OCI-LY7 (cell line): ENCODE data around the gene GNB4.

Experiments used
- EZH2phosphoT487 ChIP-seq: fragments of 200-600 bp; sonication (generic); IDR thresholded peaks from 2 replicates; pipeline ENCODE4 v1.6.1; 2018; ENCODE audit warnings: low read depth, borderline replicate concordance, mild to moderate bottlenecking, mixed run types, antibody characterized with exemption, low read length, moderate library complexity, mixed read lengths
- TF ChIP-seq, protein P1 (sequence below): fragments of 200-600 bp; sonication (generic); conservative IDR thresholded peaks from 2 replicates; pipeline ENCODE4 v1.5.1; 2014; ENCODE audit warnings: mild to moderate bottlenecking, antibody characterized with exemption, low read length, moderate library complexity, mixed read lengths

DNA sequence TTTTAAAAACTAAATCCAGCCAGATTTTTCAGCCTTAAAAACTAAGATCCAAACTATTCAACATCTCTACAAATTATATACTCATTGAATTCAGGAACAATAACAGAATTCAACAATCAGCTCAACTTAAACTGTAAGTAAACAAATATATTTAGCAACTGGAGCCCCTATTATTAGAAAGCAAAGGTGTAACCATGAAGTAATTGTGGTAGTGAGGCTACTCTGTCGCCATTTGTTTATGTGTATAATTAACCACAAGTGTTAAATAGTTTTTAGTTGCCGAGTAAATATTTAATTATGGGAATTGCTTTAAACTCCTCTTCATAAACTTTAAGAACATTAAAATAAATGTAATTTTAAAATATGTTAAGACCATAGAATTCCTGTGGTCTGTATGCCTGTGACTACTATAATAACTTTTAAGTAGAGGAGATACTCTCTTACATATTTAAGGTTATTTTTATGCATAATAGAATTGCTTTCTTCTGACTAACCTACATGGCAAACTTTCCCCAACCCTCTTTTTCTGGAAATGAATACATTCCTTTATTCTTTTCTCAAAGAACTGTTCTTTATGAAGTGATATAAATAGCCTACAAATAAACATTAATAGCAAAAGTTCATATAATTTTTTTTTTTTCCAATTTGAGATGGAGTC, 52.6 kb downstream of the GNB4 start:
- TF ChIP-seq, protein P1, sequence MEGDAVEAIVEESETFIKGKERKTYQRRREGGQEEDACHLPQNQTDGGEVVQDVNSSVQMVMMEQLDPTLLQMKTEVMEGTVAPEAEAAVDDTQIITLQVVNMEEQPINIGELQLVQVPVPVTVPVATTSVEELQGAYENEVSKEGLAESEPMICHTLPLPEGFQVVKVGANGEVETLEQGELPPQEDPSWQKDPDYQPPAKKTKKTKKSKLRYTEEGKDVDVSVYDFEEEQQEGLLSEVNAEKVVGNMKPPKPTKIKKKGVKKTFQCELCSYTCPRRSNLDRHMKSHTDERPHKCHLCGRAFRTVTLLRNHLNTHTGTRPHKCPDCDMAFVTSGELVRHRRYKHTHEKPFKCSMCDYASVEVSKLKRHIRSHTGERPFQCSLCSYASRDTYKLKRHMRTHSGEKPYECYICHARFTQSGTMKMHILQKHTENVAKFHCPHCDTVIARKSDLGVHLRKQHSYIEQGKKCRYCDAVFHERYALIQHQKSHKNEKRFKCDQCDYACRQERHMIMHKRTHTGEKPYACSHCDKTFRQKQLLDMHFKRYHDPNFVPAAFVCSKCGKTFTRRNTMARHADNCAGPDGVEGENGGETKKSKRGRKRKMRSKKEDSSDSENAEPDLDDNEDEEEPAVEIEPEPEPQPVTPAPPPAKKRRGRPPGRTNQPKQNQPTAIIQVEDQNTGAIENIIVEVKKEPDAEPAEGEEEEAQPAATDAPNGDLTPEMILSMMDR, result no peak
- no peak for TF ChIP-seq EZH2phosphoT487
